HG02623 (cell line): Measurements from ENCODE around the gene CDH4.

ENCODE experiments used
- ATAC-seq: cut with Tn5 transposase; IDR thresholded peaks from one replicate; pipeline ENCODE4 v1.9.1; 2021; ENCODE audit warnings: moderate library complexity; ENCODE audit not compliant: unreplicated experiment

The CDH4 gene

GRCh38 chr20:61911824-61912223 is 659.8 kb downstream of the CDH4 start:
- ATAC-seq = no peak

GRCh38 chr20:61912665-61913422 is 660.8 kb downstream of the CDH4 start:
- no peak for ATAC-seq

GRCh38 chr20:61913423-61914225 is 661.6 kb downstream of the CDH4 start:
- ATAC-seq = no peak

- no peak for ATAC-seq
These were observed 663.0 kb downstream of the CDH4 start for GRCh38 chr20:61915101-61915500.

- ATAC-seq = no peak
These were observed 664.3 kb downstream of the CDH4 start for GRCh38 chr20:61916318-61916891.

GRCh38 chr20:61917474-61918145 is 665.5 kb downstream of the CDH4 start:
- ATAC-seq = no peak

GRCh38 chr20:61918548-61918947 is 666.5 kb downstream of the CDH4 start:
- ATAC-seq = no peak

GRCh38 chr20:61919239-61919638 is 667.2 kb downstream of the CDH4 start:
- ATAC-seq = no peak

GRCh38 chr20:61919675-61920365 is 667.8 kb downstream of the CDH4 start:
- ATAC-seq = no peak

- no peak for ATAC-seq
These were observed 670.4 kb downstream of the CDH4 start for GRCh38 chr20:61922411-61922810.

- ATAC-seq = no peak
These were observed 670.9 kb downstream of the CDH4 start for GRCh38 chr20:61922936-61923335.

- ATAC-seq = no peak
These were observed 671.5 kb downstream of the CDH4 start for GRCh38 chr20:61923371-61924166.

- ATAC-seq = no peak
These were observed 672.3 kb downstream of the CDH4 start for GRCh38 chr20:61924211-61924857.

- ATAC-seq = no peak
These were observed 672.9 kb downstream of the CDH4 start for GRCh38 chr20:61924858-61925554.

- no peak for ATAC-seq
These were observed 673.6 kb downstream of the CDH4 start for GRCh38 chr20:61925555-61926252.

- no peak for ATAC-seq
These were observed 674.2 kb downstream of the CDH4 start for GRCh38 chr20:61926253-61926613.

- no peak for ATAC-seq
These were observed 674.7 kb downstream of the CDH4 start for GRCh38 chr20:61926796-61927192.

- ATAC-seq = no peak
These were observed 675.2 kb downstream of the CDH4 start for GRCh38 chr20:61927193-61927825.
